Liver (tissue), 9 donors: ENCODE data around the gene CNPY4. TPM values are rescaled to one million over a fixed set of nuclear protein-coding genes. Genes with fewer than 3 reads are reported as not detected.

Experiments used
- DNase-seq: peaks from one replicate; pipeline ENCODE4 v3.0.0-alpha.2; 2017; ENCODE audit warnings: low spot score
- H3K27ac ChIP-seq, 2 donors: one replicate each; pipeline ENCODE4 v1.7.0; 2013; ENCODE audit warnings: inconsistent platforms in 2 of 2, low read length in 2 of 2, control low read depth in 1 of 2, low read depth in 1 of 2, mild to moderate bottlenecking in 1 of 2
- H3K27me3 ChIP-seq, 4 donors: one replicate each; pipeline versions ENCODE4 v1.6.1 to v1.7.0; 2013; ENCODE audit warnings: low read length in 3 of 4, inconsistent platforms in 1 of 4, mild to moderate bottlenecking in 1 of 4, moderate library complexity in 1 of 4; ENCODE audit not compliant: control insufficient read depth in 4 of 4, insufficient read depth in 4 of 4
- H3K36me3 ChIP-seq, 4 donors: one replicate each; pipeline versions ENCODE4 v1.6.1 to v1.7.0; 2013; ENCODE audit warnings: low read length in 3 of 4, mild to moderate bottlenecking in 3 of 4, low read depth in 1 of 4, moderate library complexity in 1 of 4; ENCODE audit not compliant: control insufficient read depth in 4 of 4, insufficient read depth in 3 of 4
- H3K4me1 ChIP-seq, 4 donors: one replicate each; pipeline versions ENCODE4 v1.6.1 to v1.7.0; 2013; ENCODE audit warnings: low read length in 3 of 4, mild to moderate bottlenecking in 3 of 4, moderate library complexity in 1 of 4; ENCODE audit not compliant: control insufficient read depth in 4 of 4, insufficient read depth in 4 of 4
- H3K4me3 ChIP-seq, 3 donors: one replicate each; pipeline versions ENCODE4 v1.6.1 to v1.7.0; 2013; ENCODE audit warnings: low read length in 3 of 3, control low read depth in 1 of 3, low read depth in 1 of 3, mild to moderate bottlenecking in 1 of 3
- H3K9ac ChIP-seq, 2 donors: one replicate each; pipeline ENCODE4 v1.7.0; 2013; ENCODE audit warnings: low read length in 2 of 2, mild to moderate bottlenecking in 2 of 2, moderate library complexity in 2 of 2, control low read depth in 1 of 2, low read depth in 1 of 2
- H3K9me3 ChIP-seq, 4 donors: one replicate each; pipeline versions ENCODE4 v1.6.1 to v1.7.0; 2013; ENCODE audit warnings: low read length in 3 of 4; ENCODE audit not compliant: control insufficient read depth in 4 of 4
- EGR1 ChIP-seq, 2 donors: IDR thresholded peaks; 2 replicates each; pipeline ENCODE4 v1.6.1; 2016 to 2018; ENCODE audit warnings: antibody characterized with exemption in 2 of 2, low read depth in 2 of 2
- GABPA ChIP-seq, 2 donors: IDR thresholded peaks in 1 of 2; conservative IDR thresholded peaks in 1 of 2; 2 replicates each; pipeline ENCODE4 v1.6.1; 2016; ENCODE audit warnings: antibody characterized with exemption in 2 of 2, mild to moderate bottlenecking in 1 of 2, moderate library complexity in 1 of 2
- HNF4A ChIP-seq, 2 donors: conservative IDR thresholded peaks; 2 replicates each; pipeline ENCODE4 v1.6.1; 2016; ENCODE audit warnings: antibody characterized with exemption in 2 of 2, mild to moderate bottlenecking in 2 of 2
- RXRA ChIP-seq, 2 donors: IDR thresholded peaks; 2 replicates each; pipeline ENCODE4 v1.6.1; 2017 to 2018; ENCODE audit warnings: antibody characterized with exemption in 2 of 2, mild to moderate bottlenecking in 1 of 2
- SP1 ChIP-seq: IDR thresholded peaks from 2 replicates; pipeline ENCODE4 v1.6.1; 2018; ENCODE audit warnings: antibody characterized with exemption, mild to moderate bottlenecking
- TAF1 ChIP-seq: conservative IDR thresholded peaks from 2 replicates; pipeline ENCODE4 v1.6.1; 2016; ENCODE audit warnings: antibody characterized with exemption, mild to moderate bottlenecking
- YY1 ChIP-seq: IDR thresholded peaks from 2 replicates; pipeline ENCODE4 v1.6.1; 2016; ENCODE audit warnings: antibody characterized with exemption, mild to moderate bottlenecking
- WGBS: extraction: QIAGEN DNeasy Blood & Tissue Kit; methylation state at CpG from one replicate; pipeline ENCODE4 v1.1.7; 2013; 5-methylcytosine and 5-hydroxymethylcytosine counted together
- polyA plus RNA-seq, 2 donors: library from polyadenylated mRNA; stranded (reverse) in 1 of 2; unstranded in 1 of 2; fragments of 200-250 nt in 1 of 2; fragments of >200 nt in 1 of 2; fragmentation: Nextera tagmentation in 1 of 2; extraction: Ambion mirVana in 1 of 2; gene quantifications; one replicate each; pipeline versions ENCODE4 v1.2.1 to v1.2.3, GENCODE V29; 2013 to 2015
- total RNA-seq, 2 donors: library from RNA; depleted of rRNA; stranded (reverse); fragments of >200 nt; gene quantifications; one replicate each; pipeline ENCODE4 v1.2.3, GENCODE V29; 2014
- TF ChIP-seq, protein P1 (sequence below): IDR thresholded peaks from 2 replicates; pipeline ENCODE4 v1.6.1; 2016; ENCODE audit warnings: antibody characterized with exemption
- TF ChIP-seq, protein P2 (sequence below): IDR thresholded peaks from 2 replicates; pipeline ENCODE4 v1.6.1; 2016; ENCODE audit warnings: antibody characterized with exemption, mild to moderate bottlenecking
- TF ChIP-seq, protein P3 (sequence below): IDR thresholded peaks from 2 replicates; pipeline ENCODE4 v1.6.1; 2016; ENCODE audit warnings: antibody characterized with exemption
- donor health status: healthy.
- donor health status: healthy.
- donor health status: healthy.
- donor health status: healthy.
- donor health status: healthy.

The CNPY4 gene
- total and polyA plus RNA-seq, 4 donors = 1.9 to 11.9 (median 3.8) TPM

DNA sequence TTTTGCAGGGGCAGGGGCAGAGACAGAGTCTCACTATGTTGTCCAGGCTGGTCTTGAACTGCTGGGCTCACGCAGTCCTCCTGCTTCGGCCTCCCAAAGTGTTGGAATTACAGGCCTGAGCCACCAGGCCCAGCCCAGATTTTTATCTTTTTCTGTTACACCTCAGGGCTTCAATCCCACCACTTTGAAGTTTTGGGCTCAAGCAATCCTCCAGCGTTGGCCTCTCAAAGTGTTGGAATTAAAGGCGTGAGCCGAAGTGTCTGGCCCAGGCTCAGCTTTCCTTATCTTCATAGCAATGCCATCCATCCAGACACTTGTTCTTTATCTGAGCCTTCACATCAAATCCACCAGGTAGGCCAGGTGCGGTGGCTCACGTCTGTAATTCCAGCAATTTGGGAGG, 4.4 kb upstream of the CNPY4 start:
- Histone ChIP-seq H3K36me3 (peaks cover 2 to 25% (median 9%) of the 10 kb centered on the region in 4 donors), H3K9me3 (no peaks in the 10 kb centered on the region), H3K4me1 (peaks cover 3 to 18% (median 12%) of the 10 kb centered on the region in 4 donors), H3K27ac (no peak overlapping the region), H3K9ac (no peak overlapping the region), H3K4me3 (no peak overlapping the region), H3K27me3 (no peaks in the 10 kb centered on the region)
- WGBS = 98% methylated on average over 7 of the region's 7 CpGs
- no peak for DNase-seq
- TF ChIP-seq EGR1 (IDR thresholded peaks at IDR 0.05; ENCODE audit: low read depth in 2 of 2) (no peak), RXRA (IDR thresholded peaks at IDR 0.05) (no peak)

DNA sequence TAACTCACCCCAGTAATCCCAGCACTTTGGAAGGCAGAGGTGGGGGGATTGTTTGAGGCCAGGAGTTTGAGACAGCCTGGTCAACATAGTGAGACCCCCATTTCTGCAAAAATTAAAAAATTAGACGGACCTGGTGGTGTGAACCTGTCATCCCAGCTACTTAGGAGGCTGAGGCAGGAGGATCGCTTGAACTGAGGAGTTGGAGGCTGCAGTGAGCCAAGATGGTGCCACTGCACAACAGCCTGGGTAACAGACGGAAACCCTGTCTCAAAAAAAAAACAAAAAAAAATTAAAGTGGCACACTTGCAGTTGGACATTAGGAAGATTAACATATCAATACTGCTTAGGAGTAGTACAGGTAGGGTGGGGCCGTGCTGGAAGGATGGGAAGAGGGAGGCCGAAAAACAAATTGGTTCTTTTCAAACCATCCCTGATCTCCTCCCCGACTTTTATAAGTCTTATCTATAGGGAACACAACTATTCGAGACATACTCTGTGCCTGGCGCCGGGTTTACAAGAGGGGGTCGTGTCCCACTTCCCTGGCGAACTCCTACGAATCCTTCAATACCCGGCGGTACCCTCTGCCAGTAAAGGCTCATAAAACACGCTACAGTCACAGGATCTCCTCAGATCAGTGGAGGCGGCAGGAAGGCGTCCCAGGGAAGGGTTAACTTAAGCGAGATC, 904 bp upstream of the CNPY4 start:
- no peak for TF ChIP-seq SP1
- TF ChIP-seq TAF1 = no peak
- no peak for TF ChIP-seq EGR1 (IDR thresholded peaks at IDR 0.05; ENCODE audit: low read depth in 2 of 2)
- TF ChIP-seq, protein P1, sequence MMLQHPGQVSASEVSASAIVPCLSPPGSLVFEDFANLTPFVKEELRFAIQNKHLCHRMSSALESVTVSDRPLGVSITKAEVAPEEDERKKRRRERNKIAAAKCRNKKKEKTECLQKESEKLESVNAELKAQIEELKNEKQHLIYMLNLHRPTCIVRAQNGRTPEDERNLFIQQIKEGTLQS = no peak
- TF ChIP-seq YY1 = no peak
- no peak for TF ChIP-seq HNF4A (conservative IDR thresholded peaks at IDR 0.05)
- TF ChIP-seq GABPA (IDR thresholded peaks at IDR 0.05 in 1 of 2, conservative IDR thresholded peaks at IDR 0.05 in 1 of 2) = no peak
- TF ChIP-seq, protein P2, sequence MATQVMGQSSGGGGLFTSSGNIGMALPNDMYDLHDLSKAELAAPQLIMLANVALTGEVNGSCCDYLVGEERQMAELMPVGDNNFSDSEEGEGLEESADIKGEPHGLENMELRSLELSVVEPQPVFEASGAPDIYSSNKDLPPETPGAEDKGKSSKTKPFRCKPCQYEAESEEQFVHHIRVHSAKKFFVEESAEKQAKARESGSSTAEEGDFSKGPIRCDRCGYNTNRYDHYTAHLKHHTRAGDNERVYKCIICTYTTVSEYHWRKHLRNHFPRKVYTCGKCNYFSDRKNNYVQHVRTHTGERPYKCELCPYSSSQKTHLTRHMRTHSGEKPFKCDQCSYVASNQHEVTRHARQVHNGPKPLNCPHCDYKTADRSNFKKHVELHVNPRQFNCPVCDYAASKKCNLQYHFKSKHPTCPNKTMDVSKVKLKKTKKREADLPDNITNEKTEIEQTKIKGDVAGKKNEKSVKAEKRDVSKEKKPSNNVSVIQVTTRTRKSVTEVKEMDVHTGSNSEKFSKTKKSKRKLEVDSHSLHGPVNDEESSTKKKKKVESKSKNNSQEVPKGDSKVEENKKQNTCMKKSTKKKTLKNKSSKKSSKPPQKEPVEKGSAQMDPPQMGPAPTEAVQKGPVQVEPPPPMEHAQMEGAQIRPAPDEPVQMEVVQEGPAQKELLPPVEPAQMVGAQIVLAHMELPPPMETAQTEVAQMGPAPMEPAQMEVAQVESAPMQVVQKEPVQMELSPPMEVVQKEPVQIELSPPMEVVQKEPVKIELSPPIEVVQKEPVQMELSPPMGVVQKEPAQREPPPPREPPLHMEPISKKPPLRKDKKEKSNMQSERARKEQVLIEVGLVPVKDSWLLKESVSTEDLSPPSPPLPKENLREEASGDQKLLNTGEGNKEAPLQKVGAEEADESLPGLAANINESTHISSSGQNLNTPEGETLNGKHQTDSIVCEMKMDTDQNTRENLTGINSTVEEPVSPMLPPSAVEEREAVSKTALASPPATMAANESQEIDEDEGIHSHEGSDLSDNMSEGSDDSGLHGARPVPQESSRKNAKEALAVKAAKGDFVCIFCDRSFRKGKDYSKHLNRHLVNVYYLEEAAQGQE = no peak
- TF ChIP-seq, protein P3, sequence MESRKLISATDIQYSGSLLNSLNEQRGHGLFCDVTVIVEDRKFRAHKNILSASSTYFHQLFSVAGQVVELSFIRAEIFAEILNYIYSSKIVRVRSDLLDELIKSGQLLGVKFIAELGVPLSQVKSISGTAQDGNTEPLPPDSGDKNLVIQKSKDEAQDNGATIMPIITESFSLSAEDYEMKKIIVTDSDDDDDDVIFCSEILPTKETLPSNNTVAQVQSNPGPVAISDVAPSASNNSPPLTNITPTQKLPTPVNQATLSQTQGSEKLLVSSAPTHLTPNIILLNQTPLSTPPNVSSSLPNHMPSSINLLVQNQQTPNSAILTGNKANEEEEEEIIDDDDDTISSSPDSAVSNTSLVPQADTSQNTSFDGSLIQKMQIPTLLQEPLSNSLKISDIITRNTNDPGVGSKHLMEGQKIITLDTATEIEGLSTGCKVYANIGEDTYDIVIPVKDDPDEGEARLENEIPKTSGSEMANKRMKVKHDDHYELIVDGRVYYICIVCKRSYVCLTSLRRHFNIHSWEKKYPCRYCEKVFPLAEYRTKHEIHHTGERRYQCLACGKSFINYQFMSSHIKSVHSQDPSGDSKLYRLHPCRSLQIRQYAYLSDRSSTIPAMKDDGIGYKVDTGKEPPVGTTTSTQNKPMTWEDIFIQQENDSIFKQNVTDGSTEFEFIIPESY = no peak
- Histone ChIP-seq H3K9ac (peak overlapping the region; percentile 10 to 81), H3K27me3 (no peaks in the 10 kb centered on the region), H3K9me3 (no peaks in the 10 kb centered on the region), H3K4me3 (peak overlapping the region; percentile 77 to 99 (median 95)), H3K36me3 (peaks cover 0 to 4% (median 0%) of the 10 kb centered on the region in 4 donors), H3K4me1 (peaks cover 3 to 26% (median 19%) of the 10 kb centered on the region in 4 donors), H3K27ac (peak overlapping the region in 1 of 2 donors; percentile 60)
- DNase-seq = no peak
- WGBS = 21% methylated on average over 18 of the region's 18 CpGs
